Vagina (tissue), 2 donors: ENCODE data around the gene ECHDC3. TPM values are rescaled to one million over a fixed set of nuclear protein-coding genes. Genes with fewer than 3 reads are reported as not detected.

Experiments used
- DNase-seq, 2 donors: peaks; one replicate each; pipeline ENCODE4 v3.0.0-alpha.2; 2017; ENCODE audit errors: extremely low spot score in 2 of 2
- H3K27ac ChIP-seq: fragments of 200-600 bp; sonication (generic); one replicate; pipeline ENCODE4 v1.5.1; 2019
- H3K27me3 ChIP-seq: fragments of 200-600 bp; sonication (generic); one replicate; pipeline ENCODE4 v1.5.1; 2019
- H3K36me3 ChIP-seq, 2 donors: fragments of 200-600 bp; sonication (generic); one replicate each; pipeline ENCODE4 v1.5.1; 2017 to 2019
- H3K4me1 ChIP-seq: fragments of 200-600 bp; sonication (generic); one replicate; pipeline ENCODE4 v1.5.1; 2019
- H3K4me3 ChIP-seq, 2 donors: fragments of 200-600 bp; sonication (generic); 1 replicate in 1 of 2; 2 replicates in 1 of 2; pipeline ENCODE4 v1.5.1; 2016 to 2019
- H3K9me3 ChIP-seq: fragments of 200-600 bp; sonication (generic); one replicate; pipeline ENCODE4 v1.5.1; 2019
- POLR2A ChIP-seq, 2 donors: fragments of 450-650 bp; IDR thresholded peaks; one replicate each; pipeline ENCODE4 v1.6.1; 2017; ENCODE audit warnings: antibody characterized with exemption in 2 of 2, mild to moderate bottlenecking in 2 of 2, moderate library complexity in 2 of 2
- POLR2AphosphoS5 ChIP-seq, 2 donors: sonication (generic); formaldehyde crosslinking; IDR thresholded peaks; one replicate each; pipeline ENCODE4 v1.9.0; 2017; ENCODE audit warnings: antibody characterized with exemption in 2 of 2, mild to moderate bottlenecking in 2 of 2, low read depth in 1 of 2; ENCODE audit not compliant: insufficient read depth in 1 of 2
- intact Hi-C: fragments of 100-400 bp; cut with DNase I; formaldehyde crosslinking; loops from one replicate; pipeline ENCODE4 v1.15.1; 2023
- total RNA-seq: library from RNA; depleted of rRNA; stranded (reverse); fragments of >200 nt; gene quantifications from one replicate; pipeline ENCODE4 v1.2.3, GENCODE V29; 2016
- TF ChIP-seq, protein P1 (sequence below), 3 experiments: fragments of 450-650 bp in 2 of 3; fragments of 200-600 bp in 1 of 3; sonication (generic) in 1 of 3; IDR thresholded peaks; one replicate each; pipeline ENCODE4 v1.5.1; 2017 to 2019; ENCODE audit warnings: antibody characterized with exemption in 3 of 3, mild to moderate bottlenecking in 2 of 3, moderate library complexity in 2 of 3

ECHDC3 gene
- total RNA-seq, 1 donor from 2014 or later = 44.2 TPM

DNA sequence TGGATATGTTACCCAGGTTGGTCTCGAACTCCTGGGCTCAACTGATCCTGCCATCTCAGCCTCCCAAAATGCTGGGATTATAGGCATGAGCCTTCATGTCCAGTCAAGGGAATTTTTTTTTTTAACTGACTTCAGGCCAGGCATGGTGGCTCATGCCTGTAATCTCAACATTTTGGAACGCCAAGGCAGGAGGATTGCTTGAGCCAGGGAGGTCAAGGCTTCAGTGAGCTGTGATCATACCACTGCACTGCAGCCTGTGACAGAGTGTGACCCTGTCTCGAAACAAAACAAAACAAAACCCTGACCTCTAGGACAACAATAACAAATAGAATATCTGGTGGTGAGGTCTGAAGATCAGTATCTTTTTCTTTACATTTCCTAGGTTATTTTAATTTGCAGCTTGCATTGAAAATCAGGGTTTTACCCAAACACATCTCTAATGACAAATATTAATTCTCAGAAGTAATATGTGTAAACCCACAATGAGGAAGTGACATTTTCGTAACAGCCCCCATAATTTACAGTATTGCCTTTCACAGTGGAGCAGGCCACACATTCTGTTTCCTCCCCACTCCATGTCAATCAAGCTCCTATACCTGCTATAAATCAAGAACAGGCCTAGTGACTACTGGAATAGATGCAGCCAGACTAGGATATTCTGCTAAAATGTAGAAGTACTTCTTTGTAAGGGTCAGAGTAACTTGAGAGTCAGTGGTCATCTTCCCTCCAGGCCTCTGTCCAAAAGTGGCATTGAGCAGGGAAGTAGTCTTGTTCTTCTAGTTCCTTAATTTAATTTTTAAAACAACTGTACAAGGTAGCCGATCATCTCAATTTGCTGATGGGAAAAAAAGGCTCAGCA is 43.3 kb upstream of the ECHDC3 start:
- Histone ChIP-seq H3K27ac (no peak overlapping the region), H3K27me3 (no peaks in the 10 kb centered on the region), H3K9me3 (no peaks in the 10 kb centered on the region), H3K4me3 (no peak overlapping the region), H3K36me3 (no peaks in the 10 kb centered on the region), H3K4me1 (no peaks in the 10 kb centered on the region)
- TF ChIP-seq, protein P1, sequence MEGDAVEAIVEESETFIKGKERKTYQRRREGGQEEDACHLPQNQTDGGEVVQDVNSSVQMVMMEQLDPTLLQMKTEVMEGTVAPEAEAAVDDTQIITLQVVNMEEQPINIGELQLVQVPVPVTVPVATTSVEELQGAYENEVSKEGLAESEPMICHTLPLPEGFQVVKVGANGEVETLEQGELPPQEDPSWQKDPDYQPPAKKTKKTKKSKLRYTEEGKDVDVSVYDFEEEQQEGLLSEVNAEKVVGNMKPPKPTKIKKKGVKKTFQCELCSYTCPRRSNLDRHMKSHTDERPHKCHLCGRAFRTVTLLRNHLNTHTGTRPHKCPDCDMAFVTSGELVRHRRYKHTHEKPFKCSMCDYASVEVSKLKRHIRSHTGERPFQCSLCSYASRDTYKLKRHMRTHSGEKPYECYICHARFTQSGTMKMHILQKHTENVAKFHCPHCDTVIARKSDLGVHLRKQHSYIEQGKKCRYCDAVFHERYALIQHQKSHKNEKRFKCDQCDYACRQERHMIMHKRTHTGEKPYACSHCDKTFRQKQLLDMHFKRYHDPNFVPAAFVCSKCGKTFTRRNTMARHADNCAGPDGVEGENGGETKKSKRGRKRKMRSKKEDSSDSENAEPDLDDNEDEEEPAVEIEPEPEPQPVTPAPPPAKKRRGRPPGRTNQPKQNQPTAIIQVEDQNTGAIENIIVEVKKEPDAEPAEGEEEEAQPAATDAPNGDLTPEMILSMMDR (IDR thresholded peaks at IDR 0.05) = no peak
- TF ChIP-seq POLR2AphosphoS5 (IDR thresholded peaks at IDR 0.05; ENCODE audit: insufficient read depth in 1 of 2, low read depth in 1 of 2) = no peak
- no peak for TF ChIP-seq POLR2A (IDR thresholded peaks at IDR 0.05)
- DNase-seq = no peak
- intact Hi-C loops = no loop called here

DNA sequence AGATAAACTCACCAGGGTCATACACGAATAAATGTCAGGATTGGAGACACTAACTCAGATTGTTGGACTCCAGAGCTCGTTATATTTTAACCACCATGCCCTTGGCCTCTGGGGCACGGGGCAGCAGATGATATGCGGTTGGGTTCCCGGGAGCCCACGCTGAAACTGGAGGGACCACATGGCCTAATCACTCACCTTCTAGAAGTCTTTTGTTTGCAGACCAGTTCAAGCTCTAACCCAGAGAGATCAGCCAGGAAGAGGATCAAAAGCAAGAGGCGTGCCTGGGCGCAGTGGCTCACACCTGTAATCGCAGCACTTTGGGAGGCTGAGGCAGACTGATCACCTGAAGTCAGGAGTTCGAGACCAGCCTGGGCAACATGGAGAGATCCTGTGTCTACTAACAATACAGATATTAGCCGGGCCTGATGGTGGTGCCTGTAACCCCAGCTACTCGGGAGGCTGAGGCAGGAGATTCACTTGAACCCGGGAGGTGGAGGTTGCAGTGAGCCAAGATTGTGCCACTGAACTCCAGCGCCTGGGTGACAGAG is 42.6 kb upstream of the ECHDC3 start:
- TF ChIP-seq POLR2A (IDR thresholded peaks at IDR 0.05) (no peak), POLR2AphosphoS5 (IDR thresholded peaks at IDR 0.05; ENCODE audit: insufficient read depth in 1 of 2, low read depth in 1 of 2) (no peak)
- TF ChIP-seq, protein P1 (IDR thresholded peaks at IDR 0.05) = no peak
- no peak overlapping the region for H3K27ac ChIP-seq
- no peaks in the 10 kb centered on the region for H3K4me1 ChIP-seq
- intact Hi-C loops = no loop called here
- H3K4me3 ChIP-seq = no peak overlapping the region
- no peaks in the 10 kb centered on the region for H3K9me3 ChIP-seq
- no peak for DNase-seq
- H3K27me3 ChIP-seq = no peaks in the 10 kb centered on the region
- H3K36me3 ChIP-seq = no peaks in the 10 kb centered on the region

DNA sequence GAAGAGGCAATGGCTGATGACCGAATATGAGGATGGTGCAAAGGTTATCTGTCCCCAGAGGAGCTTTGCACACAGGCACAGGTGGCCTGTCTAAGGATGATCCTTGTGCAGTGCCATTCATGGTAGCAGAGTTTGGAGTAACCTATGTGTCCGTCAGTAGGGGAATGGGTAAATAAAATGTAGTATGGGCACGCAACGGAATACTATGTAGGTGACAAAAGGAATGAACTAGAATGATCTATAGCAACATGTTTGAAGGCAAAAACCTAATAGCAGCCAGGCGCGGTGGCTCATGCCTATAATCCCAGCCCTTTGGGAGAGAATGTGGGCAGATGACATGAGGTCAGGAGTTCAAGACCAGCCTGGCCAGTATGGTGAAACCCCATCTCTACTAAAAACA is 41.6 kb upstream of the ECHDC3 start:
- no peaks in the 10 kb centered on the region for H3K27me3 ChIP-seq
- no peak for DNase-seq
- H3K9me3 ChIP-seq = no peaks in the 10 kb centered on the region
- no peaks in the 10 kb centered on the region for H3K36me3 ChIP-seq
- no peaks in the 10 kb centered on the region for H3K4me1 ChIP-seq
- TF ChIP-seq POLR2AphosphoS5 (IDR thresholded peaks at IDR 0.05; ENCODE audit: insufficient read depth in 1 of 2, low read depth in 1 of 2) (no peak), POLR2A (IDR thresholded peaks at IDR 0.05) (no peak)
- TF ChIP-seq, protein P1 (IDR thresholded peaks at IDR 0.05) = no peak
- no peak overlapping the region for H3K27ac ChIP-seq
- H3K4me3 ChIP-seq = no peak overlapping the region
- intact Hi-C loops = no loop called here

- Histone ChIP-seq H3K4me1 (no peaks in the 10 kb centered on the region), H3K9me3 (no peaks in the 10 kb centered on the region), H3K27me3 (no peaks in the 10 kb centered on the region), H3K4me3 (no peak overlapping the region), H3K27ac (no peak overlapping the region), H3K36me3 (no peaks in the 10 kb centered on the region)
- intact Hi-C loops = no loop called here
- DNase-seq = no peak
- TF ChIP-seq POLR2A (IDR thresholded peaks at IDR 0.05) = no peak
Observed at GRCh38 chr10:11701451-11702095, 40.6 kb upstream of the ECHDC3 start.

DNA sequence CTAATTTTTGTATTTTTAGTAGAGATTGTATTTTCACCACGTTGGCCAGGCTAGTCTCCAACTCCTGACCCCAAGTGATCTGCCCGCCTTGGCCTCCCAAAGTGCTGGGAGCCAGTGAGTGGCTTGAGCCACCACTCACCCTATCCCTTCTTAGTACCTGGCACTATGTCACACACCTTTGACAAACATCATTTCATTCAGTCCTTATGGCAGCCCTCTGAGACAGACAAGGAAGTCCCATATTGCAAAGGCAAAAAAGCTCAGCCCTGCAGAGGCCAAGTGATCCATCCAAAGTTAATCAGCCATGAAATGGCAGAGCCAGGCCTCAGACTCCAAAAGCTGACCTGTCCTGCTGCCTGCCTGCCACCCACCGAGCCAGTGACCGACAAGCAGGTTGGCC is 39.9 kb upstream of the ECHDC3 start:
- Histone ChIP-seq H3K4me1 (no peaks in the 10 kb centered on the region), H3K9me3 (no peaks in the 10 kb centered on the region), H3K27ac (no peak overlapping the region), H3K4me3 (no peak overlapping the region), H3K36me3 (no peaks in the 10 kb centered on the region), H3K27me3 (no peaks in the 10 kb centered on the region)
- no peak for DNase-seq
- intact Hi-C loops = no loop called here
- TF ChIP-seq POLR2AphosphoS5 (IDR thresholded peaks at IDR 0.05; ENCODE audit: insufficient read depth in 1 of 2, low read depth in 1 of 2) (no peak), POLR2A (IDR thresholded peaks at IDR 0.05) (no peak)
- TF ChIP-seq, protein P1 (IDR thresholded peaks at IDR 0.05) = no peak
